SK-N-SH treated with all-trans-retinoic acid at 6 μM for 48 hours (cell line): ENCODE results near the gene MAPRE2.

ENCODE experiments used
- ARNTL ChIP-seq: fragments of 450-650 bp; formaldehyde crosslinking; IDR thresholded peaks from 2 replicates; pipeline ENCODE4 v1.5.0; 2020; ENCODE audit warnings: low read depth, mild to moderate bottlenecking, moderate library complexity, borderline replicate concordance
- PATZ1 ChIP-seq: fragments of 250-450 bp; sonication (Bioruptor Pico); IDR thresholded peaks from 2 replicates; pipeline ENCODE4 v1.8.0; 2020; ENCODE audit warnings: mild to moderate bottlenecking, moderate library complexity, borderline replicate concordance
- TCF4 ChIP-seq: fragments of 250-450 bp; sonication (Bioruptor Pico); IDR thresholded peaks from 2 replicates; pipeline ENCODE4 v1.8.0; 2021; ENCODE audit warnings: mild to moderate bottlenecking, moderate library complexity, borderline replicate concordance

GRCh38 chr18:35042389-35043071 lies 1.3 kb downstream of the MAPRE2 start:
- TF ChIP-seq ARNTL (CRISPR knock-in tag) (no peak), PATZ1 (CRISPR knock-in tag) (no peak), TCF4 (CRISPR knock-in tag) (0 out of 2 replicates have a peak, but pooled peaks have one; percentile 29)
